ENCODE measurements around the gene TUBB2A.

GRCh38 chr6:3125815-3126214 lies 31.5 kb downstream of the TUBB2A start:
- TF ChIP-seq POLR2A (IDR thresholded peaks at IDR 0.05; ENCODE audit: low read depth, low read length) = no peak
- no peak for TF ChIP-seq MAFK (IDR thresholded peaks at IDR 0.05; ENCODE audit: low read depth, low read length)
- TF ChIP-seq CTCF (conservative IDR thresholded peaks at IDR 0.05; ENCODE audit: low read depth, low read length) = no peak
- TF ChIP-seq, protein P1, sequence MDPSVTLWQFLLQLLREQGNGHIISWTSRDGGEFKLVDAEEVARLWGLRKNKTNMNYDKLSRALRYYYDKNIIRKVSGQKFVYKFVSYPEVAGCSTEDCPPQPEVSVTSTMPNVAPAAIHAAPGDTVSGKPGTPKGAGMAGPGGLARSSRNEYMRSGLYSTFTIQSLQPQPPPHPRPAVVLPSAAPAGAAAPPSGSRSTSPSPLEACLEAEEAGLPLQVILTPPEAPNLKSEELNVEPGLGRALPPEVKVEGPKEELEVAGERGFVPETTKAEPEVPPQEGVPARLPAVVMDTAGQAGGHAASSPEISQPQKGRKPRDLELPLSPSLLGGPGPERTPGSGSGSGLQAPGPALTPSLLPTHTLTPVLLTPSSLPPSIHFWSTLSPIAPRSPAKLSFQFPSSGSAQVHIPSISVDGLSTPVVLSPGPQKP (IDR thresholded peaks at IDR 0.05; ENCODE audit: borderline replicate concordance, low read depth, low read length) = no peak
- TF ChIP-seq RAD21 (IDR thresholded peaks at IDR 0.05; ENCODE audit: low read length) = no peak
- no peak for TF ChIP-seq RFX5 (IDR thresholded peaks at IDR 0.05; ENCODE audit: low read depth, low read length)
- no peak for TF ChIP-seq RCOR1 (IDR thresholded peaks at IDR 0.05; ENCODE audit: insufficient replicate concordance, low read length)
- TF ChIP-seq, protein P2, sequence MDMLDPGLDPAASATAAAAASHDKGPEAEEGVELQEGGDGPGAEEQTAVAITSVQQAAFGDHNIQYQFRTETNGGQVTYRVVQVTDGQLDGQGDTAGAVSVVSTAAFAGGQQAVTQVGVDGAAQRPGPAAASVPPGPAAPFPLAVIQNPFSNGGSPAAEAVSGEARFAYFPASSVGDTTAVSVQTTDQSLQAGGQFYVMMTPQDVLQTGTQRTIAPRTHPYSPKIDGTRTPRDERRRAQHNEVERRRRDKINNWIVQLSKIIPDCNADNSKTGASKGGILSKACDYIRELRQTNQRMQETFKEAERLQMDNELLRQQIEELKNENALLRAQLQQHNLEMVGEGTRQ (IDR thresholded peaks at IDR 0.05; ENCODE audit: low read depth, low read length) = no peak
- no peak for TF ChIP-seq BHLHE40 (IDR thresholded peaks at IDR 0.05; ENCODE audit: low read depth, low read length)
- no peak for TF ChIP-seq CEBPB (IDR thresholded peaks at IDR 0.05; ENCODE audit: low read depth, low read length)
- no peak for TF ChIP-seq FOS (IDR thresholded peaks at IDR 0.05; ENCODE audit: low read depth, low read length)
- no peak for TF ChIP-seq MAZ (IDR thresholded peaks at IDR 0.05; ENCODE audit: borderline replicate concordance, low read depth, low read length)
- TF ChIP-seq CHD1 (IDR thresholded peaks at IDR 0.05; ENCODE audit: low read depth, low read length) = no peak
- TF ChIP-seq SMC3 (IDR thresholded peaks at IDR 0.05; ENCODE audit: low read depth, low read length) = no peak

Data from IMR-90 (cell line).